DMS53 treated with DMSO at 0.1 percent for 48 hours (cell line): Measurements from ENCODE around the gene IGFBP1.
"Not testable (repeated sequence)": the region's sequence is repeated elsewhere in the genome, so short reads cannot be mapped to it uniquely, and the experiment has no call there.

Experiments
- DNase-seq: peaks from one replicate; lab custom pipeline; 2025; ENCODE audit not compliant: unreplicated experiment; lab: John Stamatoyannopoulos, UW

Gene IGFBP1

DNA sequence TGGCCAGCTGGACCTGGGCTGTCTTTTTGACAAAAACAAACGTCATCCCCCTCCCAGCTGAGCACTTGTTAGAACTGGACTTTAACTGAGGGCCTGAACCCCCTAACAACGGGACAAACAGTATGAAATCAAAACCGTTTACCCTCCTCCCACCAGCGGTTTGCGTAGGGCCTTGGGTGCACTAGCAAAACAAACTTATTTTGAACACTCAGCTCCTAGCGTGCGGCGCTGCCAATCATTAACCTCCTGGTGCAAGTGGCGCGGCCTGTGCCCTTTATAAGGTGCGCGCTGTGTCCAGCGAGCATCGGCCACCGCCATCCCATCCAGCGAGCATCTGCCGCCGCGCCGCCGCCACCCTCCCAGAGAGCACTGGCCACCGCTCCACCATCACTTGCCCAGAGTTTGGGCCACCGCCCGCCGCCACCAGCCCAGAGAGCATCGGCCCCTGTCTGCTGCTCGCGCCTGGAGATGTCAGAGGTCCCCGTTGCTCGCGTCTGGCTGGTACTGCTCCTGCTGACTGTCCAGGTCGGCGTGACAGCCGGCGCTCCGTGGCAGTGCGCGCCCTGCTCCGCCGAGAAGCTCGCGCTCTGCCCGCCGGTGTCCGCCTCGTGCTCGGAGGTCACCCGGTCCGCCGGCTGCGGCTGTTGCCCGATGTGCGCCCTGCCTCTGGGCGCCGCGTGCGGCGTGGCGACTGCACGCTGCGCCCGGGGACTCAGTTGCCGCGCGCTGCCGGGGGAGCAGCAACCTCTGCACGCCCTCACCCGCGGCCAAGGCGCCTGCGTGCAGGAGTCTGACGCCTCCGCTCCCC is at the start of gene IGFBP1:
IGFBP1 (plus strand) TSS at position 304 of the 808 bp plus-strand sequence; CDS start at position 469, 165 bp downstream.
- peak; percentile 48 for DNase-seq

DNA sequence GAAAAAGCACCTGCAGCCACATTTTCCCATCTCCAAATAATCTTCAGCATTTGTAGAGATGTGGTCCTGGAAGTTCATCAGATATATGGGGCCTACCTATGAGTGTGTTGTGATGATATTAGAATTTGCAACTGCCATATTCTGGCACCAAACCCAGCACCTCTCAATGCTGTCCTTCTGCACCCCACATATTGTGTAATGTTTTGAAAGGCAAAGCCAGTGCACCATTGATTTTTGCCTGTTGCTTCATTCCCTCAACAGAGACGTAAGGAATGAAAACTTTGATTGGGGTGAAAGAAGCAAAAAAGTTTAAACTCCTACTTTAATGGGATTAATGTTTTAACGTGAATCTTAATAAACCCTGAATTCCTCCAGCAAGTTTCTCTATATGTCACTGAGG is 49.4 kb upstream of the IGFBP1 start:
- DNase-seq: not testable (repeated sequence)

DNA sequence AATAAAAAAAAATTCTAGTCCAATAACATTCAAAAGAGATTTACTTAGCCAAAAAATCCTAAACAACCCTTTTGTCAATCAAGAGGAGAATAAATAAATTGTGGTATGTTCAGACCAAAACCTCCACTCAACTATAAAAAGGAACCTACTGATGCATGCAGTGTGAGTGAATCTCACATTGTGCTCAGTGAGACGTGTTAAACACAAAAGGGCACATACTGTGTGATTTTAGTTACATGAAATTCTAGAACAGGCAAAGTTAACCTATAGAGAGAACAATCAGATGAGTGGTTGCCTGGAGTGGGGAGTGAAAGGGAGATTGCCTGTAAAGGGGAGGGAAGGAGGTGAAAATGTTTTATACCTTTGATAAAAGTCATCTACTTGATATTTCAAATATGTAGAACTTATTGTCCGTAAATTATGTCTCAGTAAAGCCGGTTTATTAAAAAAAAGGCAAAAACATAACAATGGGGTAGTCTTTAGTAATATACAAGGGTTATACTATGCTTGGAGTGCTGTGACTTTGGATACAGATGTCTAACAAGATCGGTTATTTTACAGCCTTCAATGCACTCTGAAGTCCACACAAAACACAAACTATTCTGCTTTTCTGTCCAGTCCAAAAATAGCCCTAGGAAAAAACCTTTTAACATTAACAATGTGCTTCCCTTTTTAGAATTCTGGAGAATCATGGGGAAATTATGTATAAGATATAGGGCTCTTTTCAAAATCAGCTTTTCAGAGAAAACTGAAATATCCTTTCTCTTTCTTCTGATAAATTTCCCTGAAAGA is 46.2 kb upstream of the IGFBP1 start:
- not testable (repeated sequence) for DNase-seq

DNA sequence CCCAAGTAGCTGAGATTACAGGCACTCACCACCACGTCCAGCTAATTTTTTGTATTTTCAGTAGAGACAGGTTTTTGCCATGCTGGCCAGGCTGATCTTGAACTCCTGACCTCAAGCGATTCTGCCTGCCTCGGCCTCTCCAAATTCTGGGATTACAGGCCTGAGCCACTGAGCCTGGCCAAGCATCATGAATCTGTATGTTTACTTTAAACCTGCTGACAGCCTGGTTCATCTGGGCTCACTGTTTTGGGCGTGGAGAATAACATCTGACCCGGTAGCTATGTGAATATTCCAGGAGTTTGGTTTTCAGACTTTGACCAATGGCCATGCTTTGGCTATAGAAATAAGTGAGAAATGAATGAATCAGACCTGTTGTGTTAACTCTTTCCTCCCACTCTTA is 41.8 kb upstream of the IGFBP1 start:
- DNase-seq: not testable (repeated sequence)

DNA sequence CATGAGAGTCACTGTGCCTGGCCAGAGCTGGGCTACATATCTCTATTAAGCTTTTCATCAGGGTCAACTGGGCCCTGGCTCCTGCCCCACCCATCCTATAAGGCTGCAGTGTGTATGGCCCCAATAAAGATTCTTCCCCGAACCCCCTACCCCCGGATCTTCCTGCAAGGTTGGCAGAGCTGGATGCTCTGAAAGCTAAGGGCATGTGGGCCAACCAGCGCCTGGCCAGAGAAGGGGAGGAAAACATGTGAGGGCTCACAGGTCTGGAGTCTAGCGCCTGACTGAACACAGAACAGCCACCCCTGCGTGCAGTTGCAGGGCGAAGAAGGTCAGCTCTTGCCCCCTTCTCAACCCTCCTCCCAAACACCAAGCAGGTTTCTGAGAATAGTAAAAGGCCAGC is 39.6 kb upstream of the IGFBP1 start:
- not testable (repeated sequence) for DNase-seq

DNA sequence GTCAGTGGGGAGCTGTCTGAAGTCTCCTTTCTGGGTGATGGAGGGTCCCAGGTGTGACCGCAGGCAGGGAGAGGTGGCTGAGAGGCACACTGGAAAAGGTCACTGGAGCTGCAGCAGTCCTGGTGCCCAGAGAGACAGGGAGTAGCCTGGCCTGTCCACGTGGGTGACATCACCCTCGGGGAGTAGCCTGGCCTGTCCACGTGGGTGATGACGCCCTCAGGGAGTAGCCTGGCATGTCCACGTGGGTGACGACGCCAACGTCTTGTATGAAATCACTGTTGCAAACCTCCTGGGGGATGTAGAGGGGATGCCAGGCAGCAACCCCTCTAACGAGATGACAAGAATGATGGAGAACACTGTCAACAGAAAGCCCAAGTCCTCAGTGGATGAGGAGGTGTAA is 35.3 kb upstream of the IGFBP1 start:
- not testable (repeated sequence) for DNase-seq

DNA sequence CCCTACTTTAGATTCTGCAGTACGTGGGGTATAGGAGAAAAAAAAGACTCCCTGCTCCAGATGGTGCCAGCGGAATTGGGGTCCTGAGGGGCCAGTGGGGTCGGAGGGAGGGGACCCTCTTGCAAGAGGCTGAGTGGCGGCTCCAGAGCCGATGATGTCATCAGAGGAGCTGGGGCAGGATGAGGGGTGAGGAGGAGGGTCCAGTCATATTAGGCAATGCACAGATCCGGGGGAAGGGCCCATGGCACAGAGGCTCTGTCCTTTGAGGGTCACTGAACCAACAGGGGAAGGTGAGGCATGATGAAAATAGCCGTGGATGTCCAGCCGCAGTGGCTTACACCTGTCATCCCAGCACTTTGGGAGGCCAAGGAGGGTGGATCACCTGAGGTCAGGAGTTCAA is 34.8 kb upstream of the IGFBP1 start:
- DNase-seq: not testable (repeated sequence)

DNA sequence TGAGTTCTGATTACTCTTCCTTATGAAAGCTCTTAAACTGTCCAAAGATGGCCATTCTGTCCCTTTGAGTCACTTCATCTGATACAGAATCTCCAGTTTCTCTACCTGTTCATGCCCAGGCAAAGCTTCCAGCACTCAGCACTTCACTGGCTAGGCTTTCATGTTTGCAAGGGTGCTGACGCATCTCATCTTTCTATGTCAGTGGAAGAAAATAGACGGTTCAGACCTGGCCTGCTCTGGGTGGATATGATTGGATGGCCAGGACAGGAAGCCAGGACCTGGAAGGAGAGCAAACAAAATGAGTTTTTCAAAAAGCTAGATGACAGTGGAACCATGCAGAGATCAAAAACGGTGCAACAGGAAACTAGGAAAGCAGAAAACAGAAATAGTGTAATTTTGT is 32.6 kb upstream of the IGFBP1 start:
- peak; percentile 22 for DNase-seq

DNA sequence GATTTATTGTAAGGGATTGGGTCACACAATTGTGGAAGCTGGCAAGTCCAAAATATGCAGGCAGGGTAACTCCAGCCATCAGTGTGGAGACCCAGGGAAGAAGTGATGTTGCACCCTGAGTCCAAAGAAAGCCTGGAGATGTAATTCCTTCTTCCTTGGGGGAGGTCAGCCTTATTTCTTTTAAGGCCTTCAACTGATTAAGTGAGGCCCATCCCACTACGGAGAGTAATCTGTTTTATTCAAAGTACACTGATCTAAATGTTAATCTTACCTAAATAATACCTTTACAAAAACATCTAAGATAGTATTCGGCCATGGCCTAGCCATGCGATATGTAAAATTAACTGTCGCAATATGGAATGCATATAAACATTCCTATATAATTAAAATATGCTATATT is 31.4 kb upstream of the IGFBP1 start:
- not testable (repeated sequence) for DNase-seq

DNA sequence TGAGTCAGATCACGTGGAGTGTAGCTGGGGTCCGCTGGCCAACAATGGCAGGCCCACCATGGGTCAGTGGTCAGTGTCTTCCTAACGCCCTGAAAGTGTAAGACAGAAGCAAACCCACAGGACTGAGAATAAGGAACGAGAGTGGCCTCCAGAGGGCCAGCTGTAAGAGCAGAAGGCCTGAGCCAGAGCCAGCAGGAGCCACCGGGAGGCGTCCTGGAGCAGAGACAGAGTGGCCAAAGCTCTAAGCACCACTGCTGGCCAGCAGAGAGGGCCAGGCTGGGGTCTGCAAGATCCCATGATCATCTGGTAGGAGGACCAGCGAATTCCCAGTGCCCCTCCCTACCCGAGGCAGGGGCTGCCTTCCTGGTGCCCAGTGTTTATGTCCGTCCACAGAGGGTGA is 24.6 kb upstream of the IGFBP1 start:
- no peak for DNase-seq

DNA sequence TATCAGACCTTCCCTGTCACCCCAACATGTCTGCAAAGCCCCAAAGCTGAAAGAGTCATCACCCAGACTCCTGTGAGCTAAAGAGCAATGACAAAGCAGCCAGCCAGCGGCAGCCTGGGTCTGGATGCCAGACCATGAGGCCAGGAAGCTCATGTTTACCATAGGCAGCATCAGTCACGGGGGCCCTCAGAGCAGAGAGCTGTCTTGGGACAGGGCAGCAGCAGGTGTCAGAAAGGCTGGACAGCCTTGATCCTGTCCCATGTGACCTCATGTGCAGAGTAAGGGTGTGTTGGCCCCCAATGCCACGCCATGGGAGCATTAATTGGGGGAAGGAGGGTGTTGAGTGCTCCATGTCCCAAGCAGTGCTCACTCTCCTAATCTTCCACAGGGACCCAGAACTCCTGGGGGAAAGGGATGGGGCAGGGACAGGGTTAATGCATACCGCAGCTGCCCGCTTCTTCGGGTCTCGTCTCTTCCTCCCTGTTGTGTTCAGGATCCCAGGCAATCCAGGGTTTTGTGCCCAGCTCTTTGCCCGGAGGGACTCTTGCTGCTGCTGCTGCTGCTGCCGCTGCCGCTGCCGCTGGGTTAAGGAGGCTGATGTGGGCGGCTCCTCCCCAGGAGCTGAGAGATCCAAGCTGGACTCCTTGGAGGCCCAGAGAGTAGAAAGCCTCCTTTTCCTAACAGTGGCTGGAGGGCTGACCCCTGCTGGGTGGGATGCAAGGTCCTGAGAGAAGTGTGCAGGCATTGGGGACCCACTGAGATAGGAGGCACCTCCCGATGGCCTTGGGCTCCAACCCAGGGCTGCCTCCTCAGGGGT is 22.5 kb upstream of the IGFBP1 start:
- DNase-seq: no peak

DNA sequence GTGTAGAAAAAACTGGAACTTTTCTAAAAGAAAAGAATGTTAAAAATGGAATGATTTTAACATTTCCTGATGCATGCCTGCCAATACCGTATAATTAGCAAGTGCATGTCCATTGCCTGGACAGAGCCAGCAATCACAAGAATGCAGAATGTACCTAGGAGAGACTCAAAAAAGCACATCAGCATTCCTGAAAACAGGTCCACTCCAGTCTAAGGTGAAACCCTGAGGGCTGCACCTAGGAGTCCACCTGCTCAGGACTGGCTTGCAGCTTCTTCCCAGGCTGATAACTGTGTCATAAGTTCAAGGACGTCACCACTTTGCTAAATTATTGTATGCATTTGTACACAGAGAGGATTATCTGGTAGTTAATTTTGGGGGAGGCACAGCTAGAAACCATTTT is 20.8 kb upstream of the IGFBP1 start:
- DNase-seq: no peak

DNA sequence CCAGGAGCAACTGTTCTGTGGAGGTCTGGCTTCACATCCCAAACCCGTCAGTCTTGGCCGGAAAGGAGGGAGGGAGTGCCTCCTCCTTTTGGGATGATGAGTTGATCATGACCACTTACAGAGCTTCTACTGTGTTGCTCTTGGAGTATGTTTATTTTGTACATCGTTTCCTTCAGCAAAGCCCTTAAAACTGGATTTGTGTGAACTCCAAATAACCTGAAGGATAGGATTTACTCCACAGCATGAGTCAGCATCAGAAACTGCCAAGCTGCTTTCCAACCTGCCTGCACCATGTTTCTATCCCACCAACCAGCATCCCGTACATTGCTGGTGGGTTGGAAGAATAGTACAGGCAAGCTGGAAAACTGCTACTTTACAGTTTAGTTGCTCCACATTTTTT is 18.9 kb upstream of the IGFBP1 start:
- DNase-seq: peak; percentile 13

DNA sequence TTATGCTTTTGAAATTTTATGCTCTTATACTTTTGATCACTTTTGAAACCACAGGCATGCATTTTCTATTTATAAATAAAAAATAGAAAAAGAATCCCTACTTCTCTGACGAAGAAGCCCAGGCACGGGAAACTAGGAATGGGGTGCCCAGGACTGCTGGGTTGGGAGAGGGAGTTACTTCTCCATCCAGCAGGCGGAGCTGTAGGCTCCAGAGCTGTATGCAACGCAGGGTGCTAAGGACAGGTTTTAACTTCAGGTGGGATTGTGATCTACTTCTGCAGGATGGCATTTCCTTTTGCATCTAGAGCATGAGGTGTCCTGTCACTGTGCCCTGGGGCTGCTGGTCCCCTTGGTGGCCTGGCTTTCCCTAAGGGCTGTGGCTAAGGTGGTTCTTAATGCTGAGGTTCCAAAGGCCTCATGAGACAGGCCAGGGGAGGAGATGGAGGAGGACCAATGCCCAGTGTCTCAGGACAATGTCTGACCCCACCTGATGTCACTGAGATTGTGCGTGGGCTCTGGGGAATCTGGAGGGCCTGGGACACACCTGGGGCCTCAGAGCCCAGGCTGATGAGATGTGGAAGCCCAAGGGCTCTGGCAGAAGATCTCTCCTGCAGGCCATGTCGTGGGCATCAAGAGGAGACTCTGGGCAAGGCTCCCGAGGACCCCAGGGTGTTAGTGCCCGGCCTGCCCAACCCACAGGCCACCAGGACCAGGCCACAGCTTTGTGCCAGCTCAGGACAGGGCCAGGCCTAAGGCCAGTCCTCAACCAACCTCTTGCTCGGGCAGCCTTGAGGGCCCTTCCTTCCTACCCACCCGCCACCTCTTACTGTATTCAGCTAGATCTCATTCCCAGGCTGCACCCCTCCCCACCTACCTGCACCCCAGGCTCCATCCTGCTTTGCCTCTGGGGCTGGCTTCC is 15.9 kb upstream of the IGFBP1 start:
- DNase-seq: no peak

DNA sequence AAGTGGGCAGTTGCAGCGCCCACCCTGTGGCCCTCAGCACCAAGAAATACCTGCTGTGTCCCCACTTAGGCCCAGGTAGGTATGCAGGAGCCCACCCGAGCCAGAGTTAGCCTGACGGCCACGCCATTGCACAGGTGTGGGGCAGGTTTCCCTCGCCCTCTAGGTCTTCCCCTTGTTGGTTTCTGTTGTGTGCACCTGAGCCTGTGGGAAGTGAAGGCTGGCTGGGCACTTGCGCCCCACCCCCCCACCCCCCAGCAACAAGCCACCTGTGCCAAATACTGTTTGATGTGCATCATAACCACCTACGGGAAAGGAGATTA is 15.3 kb upstream of the IGFBP1 start, which contains the start of gene CCDC201:
CCDC201 (minus strand) TSS at position 48 of the 320 bp plus-strand sequence. CDS start 75 bp downstream, outside the sequence.
- DNase-seq: no peak

DNA sequence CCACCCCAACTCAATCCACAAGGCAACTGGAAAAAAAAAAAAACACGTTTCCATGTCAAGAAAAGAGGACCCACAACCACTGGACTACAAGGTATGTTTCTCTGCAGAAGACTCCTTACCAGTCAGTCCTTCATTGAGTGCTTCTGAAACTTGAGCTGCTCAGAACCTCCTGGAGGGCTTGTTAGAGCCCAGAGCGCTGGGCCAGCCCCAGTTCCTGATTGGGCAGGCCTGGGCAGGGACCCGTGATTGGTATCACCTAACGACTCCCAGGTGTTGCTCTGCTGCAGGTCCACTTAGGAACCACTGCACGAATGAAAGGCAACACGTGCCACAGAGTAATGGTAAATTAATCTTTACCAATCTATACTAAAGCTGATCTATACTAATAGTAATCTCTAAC is 14.9 kb upstream of the IGFBP1 start:
- no peak for DNase-seq

DNA sequence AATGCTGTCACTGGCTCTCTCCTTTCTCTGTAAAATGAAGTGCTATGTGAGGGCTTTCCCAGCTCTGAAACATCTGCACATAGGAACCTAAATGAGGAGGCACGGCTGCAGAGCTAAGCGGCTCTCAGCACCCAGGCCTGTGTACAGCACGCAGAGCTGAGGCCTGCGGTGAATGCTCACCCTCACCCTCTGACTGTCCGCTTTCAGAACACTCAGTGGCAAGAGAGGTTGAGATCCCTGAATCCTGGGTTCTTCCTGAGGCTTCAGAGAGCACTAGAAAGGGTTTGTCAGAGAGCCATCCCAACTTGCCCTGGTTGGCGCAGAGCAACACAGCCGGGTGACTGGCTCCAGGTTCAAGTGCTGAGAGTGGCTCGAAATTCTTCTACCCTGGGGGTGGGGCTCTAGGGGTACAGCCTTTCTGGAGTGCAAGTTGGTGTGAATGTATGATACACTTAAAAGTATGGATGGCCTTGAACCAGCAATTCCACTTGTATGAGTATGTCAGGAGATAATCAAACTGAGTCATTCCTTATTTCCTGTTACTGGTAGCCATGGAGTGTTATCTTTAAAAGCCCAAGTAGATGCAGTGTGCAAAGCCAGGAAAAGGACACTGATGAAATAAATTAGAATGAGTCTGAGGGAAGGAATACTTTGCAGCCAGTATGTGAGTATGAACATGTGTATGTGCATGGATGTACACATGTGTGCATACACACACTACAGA is 13.7 kb upstream of the IGFBP1 start:
- no peak for DNase-seq

DNA sequence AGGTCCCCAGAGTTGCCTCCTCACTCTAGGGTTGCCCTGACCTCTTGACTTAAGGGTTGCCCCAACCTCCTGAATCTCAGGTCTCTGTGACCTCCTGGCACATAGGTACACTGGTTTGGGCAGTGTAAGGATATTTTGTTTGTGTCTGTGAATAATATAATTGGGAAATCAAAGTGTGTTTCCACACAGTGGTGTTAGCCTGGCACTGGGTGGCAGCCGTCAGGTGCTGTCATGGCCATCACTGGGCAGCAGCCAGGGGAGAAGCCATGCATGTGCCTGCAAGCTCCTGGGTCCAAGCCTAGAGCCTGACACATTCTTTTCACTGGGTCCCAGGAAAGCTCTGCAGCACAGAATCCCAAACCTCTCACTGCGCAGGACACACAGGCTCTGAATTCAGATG is 11.8 kb upstream of the IGFBP1 start:
- DNase-seq: no peak

DNA sequence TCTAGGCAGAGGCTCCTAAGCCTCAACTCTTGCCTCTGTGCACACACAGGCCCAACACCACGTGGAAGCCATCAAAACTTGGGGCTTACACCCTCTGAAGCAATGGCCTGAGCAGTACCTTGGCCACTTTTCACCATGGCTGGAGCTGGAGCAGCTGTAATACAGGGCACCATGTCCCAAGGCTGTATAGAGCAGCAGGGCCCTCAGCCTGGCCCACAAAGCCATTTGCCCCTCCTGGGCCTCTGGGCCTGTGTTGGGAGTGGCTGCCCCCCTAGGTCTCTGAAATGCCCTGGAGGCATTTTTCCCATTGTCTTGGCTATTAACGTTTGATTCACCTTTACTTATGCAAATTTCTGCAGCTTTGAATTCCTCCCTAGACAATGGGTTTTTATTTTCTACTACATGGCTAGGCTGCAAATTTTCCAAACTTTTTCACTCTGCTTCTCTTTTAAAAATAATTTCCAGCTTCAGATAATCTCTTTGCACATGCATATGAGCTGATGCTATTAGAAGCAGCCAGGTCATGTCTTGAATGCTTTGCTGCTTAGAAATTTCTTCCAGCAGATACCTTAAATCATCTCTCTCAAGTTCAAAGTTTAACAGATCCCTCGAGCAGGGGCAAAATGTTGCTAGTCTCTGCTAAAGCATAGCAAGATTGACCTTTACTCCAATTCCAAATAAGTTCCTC is 9.7 kb upstream of the IGFBP1 start:
- DNase-seq: no peak
